Suppressor macrophage treated with lipopolysaccharide for 1 hour (primary cell): Measurements from ENCODE around the gene LGALS1.

Experiments
- DNase-seq, 3 donors: peaks; one replicate each; pipeline ENCODE4 v3.0.0-alpha.2; 2020 to 2022

The LGALS1 gene

DNA sequence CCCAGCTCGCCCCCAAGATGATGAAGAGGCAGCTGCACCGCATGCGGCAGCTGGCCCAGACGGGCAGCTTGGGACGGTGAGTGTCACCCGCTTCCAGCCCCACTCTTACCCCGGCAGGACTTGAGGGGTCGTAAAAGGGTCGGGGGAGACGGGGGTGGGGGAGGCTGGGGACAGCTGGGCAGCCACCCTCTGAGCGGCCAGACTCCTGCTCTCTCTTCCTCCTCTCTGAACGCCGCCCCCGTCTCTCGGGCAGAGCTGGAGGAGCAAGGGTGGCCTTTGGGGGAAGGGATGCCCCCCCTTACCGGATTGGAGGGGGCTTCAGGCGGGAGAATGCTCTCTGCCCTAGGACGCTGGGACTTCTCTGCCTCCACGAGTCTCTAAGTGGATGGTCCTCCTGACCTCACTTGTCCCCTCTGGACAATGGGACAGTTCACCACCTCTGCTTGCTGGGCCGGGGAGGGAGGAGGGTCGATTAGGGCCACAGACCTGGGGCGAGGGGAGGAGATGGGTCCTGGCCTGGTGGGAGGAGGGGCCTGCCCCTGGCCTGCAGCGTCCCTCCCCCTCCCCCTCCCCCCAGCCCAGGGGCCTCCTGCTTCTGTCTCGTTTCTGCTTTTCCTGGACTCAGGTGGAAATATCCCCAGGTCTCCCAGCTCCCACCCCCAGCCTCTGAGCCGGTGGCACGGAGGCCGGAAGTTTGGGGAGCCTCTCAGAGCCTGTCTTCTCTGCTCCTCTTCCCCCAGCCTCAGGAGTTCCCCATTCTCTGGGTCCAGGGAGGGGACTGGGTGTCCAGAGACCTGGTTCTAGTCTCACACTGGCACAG lies 35.5 kb upstream of the LGALS1 start:
- peak; percentile 55 to 73 (median 62) for DNase-seq

GRCh38 chr22:37640591-37641560 lies 34.6 kb upstream of the LGALS1 start:
- peak in 2 of 3 donors; percentile 41 to 56 for DNase-seq

DNA sequence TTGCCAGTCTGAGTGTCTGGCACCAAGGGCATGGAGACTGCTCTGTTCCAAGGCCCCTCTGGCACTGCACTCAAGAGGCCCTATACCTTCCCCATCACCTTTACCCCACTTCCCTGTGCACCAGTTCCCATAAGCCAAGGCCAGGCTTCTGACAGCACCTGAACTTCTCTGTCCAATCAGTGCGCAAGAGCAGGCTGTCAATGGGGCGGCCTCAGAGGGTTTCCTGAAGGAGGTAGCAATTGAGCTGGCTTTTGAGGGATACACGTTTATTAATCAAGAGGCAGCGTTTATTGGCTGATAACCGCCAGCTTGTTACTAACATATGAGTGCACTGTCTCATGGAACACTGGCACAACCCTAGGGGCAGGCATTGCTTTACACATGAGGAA lies 33.9 kb upstream of the LGALS1 start:
- no peak for DNase-seq

DNA sequence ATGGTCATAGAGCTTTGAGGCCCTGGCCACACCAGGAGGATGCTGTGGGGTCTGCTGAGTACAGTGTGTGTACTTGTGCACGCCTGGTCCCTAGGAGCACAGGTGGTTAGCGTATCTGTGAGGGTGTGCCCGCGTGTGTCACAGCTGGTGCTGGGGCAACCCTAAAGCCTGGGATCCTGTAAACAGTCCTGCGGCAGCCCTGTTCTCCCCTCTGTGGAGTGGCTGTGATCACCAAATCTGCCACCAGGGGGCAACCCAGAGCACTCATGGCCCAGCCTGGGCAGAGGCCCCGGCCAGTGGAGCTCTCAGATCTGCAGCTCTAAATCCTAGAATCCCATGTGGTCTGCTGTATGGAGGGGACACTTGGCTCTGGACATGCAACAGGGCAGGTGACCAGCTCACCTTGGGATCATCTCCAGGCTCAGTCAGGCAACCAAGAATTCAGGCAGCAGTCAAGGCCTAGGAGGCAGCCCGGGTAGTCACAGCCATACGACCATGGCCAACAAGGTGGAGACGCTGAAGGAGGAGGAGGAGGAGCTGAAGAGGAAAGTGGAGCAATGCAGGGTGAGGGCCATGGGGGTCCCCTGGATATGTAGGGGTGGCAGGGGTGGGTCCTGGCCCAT lies 32.1 kb upstream of the LGALS1 start:
- peak; percentile 82 to 92 (median 91) for DNase-seq

- no peak for DNase-seq
These were observed 28.1 kb upstream of the LGALS1 start for GRCh38 chr22:37647317-37647716.

GRCh38 chr22:37647928-37648327 lies 27.5 kb upstream of the LGALS1 start:
- no peak for DNase-seq

DNA sequence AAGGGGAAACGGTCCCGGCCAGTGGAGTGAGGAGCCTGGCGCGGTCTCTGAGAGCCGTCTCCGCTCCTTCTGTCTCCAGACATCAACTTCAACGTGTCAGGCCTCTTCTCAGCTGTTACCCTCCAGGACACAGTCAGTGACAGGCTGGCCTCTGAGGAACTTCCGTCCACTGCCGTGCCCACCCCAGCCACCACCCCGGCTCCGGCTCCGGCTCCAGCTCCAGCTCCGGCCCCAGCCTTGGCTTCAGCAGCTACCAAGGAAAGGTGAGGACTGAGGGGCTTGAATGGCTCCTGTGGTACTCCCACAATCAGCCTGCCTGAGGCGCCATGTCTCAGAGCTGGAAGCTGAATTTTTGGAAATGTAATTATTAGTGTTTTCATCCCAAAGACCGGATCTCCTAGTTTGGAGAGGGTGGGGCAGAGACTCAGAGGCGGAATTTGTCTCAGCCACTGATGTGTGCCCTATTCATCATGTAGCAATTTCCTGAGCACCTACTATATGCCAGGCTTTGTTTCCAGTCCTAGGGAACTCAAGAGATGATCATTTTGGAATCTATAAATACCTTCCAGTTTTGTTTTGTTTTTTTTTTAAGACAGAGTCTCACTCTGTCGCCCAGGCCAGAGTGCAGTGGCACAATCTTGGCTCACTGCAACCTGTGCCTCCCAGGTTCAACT lies 24.8 kb upstream of the LGALS1 start:
- DNase-seq = no peak

DNA sequence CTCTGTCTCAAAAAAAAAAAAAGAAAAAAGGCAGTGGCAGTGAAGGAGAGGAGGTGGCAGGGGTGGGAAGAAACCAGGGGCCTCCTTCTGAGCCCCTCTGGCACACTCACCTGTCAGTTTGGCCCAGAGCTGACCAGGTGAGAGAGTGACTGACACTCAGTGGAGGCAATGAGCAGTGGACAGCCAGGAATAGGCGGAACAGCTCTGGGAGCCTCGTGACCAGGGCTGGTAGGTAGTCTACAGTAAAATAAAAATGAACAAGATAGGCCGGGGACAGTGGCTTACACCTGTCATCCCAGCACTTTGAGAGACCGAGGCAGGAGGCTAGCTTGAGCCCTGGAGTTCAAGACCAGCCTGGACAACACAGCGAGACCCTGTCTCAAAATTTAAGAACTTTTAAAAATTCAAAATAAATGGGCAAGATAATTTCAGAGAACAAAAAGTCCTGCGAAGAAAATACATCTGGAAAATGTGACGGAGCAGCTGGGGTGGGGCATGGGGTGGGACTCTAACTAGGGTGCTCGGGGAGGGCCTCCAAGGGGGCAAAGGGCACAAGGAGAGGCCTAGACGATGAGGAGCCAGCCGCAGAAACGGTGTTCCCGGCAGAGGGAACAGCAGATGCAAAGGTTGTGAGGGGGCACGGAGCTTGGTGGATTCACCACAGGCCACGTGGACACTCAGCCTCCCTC lies 20.7 kb upstream of the LGALS1 start:
- DNase-seq = no peak

- no peak for DNase-seq
These were observed 20.2 kb upstream of the LGALS1 start for GRCh38 chr22:37655252-37655563.

DNA sequence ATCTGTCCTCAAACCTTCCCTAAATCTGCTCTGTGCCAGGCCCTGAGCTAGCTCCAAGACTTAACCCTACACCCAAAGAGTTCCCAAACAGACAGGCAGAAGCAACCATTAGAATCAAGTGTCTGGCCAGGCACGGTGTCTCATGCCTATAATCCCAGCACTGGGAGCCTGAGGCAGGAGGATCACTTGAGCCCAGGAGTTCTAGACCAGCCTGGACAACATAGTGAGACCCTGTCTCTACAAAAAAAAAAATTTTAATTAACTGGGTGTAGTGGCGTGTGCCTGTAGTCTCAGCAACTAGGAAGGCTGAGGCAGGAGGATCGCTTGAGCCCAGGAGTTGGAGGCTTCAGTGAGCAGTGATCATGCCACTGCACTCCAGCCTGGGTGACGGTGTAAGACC lies 18.9 kb upstream of the LGALS1 start:
- peak in 1 of 3 donors; percentile 16 for DNase-seq

DNA sequence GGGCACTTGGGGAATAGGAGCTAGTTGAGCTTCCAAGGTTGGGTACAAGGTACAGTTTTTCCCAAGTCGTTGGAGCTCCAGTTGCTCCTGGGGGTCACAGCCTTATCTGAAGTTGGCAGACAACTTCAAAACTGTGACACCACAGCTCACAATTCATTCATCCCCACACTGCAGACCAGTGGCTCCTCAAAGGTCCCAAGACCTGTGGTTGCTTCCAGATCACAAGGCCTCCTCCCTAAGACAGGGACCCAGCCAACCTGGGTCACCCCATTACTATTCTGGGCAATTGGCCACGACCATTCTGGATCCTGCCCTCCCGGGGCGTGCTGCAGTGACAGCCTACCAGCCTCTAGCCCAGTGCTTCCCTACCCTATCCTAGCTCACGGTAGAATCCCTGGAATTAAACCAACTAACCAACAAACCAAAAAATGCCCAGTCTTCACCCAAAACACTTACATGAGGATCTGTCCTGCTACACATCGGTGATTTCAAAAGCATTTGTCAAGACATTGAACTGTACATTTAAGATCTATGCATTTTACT lies 17.8 kb upstream of the LGALS1 start:
- DNase-seq = no peak

DNA sequence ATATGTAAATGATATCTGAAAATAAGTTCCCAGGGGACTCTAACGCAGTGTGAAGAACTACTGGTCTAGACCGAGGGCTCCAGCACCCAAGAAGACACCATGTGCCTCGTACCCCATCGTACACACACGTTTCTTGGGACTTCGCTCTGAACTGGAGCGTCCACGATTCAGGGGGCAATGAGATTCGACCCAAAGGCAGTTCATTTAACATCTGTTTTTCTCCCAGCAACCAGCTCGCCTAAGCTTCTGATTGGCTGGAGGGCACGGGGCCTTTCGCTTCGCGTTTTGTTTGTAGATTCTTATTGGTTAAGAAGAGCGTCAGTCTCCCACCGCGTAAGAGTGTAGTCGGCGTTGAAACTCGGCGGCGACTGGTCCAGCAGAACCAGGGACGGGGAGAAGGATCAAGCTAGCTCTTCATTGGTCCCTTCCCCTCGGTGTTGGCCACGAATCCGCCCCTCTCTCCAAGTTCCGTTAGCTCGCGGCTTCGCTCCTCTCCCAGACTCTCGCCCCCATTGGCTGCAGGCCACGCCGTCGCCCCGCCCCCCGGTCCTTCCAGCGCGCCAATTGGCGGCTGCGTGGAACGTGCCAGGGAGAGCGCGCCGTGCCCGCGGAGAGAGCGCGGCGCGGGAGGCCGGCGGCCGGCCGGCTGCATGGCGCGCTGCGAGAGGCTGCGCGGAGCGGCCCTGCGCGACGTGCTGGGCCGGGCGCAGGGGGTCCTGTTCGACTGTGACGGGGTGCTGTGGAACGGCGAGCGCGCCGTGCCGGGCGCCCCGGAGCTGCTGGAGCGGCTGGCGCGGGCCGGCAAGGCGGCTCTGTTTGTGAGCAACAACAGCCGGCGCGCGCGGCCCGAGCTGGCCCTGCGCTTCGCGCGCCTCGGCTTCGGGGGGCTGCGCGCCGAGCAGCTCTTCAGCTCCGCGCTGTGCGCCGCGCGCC lies 17.0 kb upstream of the LGALS1 start, which contains the start of gene PDXP:
Gene PDXP, plus strand, starts transcription at position 591 of the 933 bp plus-strand sequence. Its CDS starts 60 bp downstream, at position 651.
- peak; percentile 99 to 100 (median 99) for DNase-seq

- DNase-seq = peak; percentile 27 to 63 (median 33)
These were observed 16.2 kb upstream of the LGALS1 start for GRCh38 chr22:37659066-37659896.

- no peak for DNase-seq
These were observed 15.3 kb upstream of the LGALS1 start for GRCh38 chr22:37659897-37660708.

- DNase-seq = peak in 1 of 3 donors; percentile 17
These were observed 14.8 kb upstream of the LGALS1 start for GRCh38 chr22:37660709-37661045.

DNA sequence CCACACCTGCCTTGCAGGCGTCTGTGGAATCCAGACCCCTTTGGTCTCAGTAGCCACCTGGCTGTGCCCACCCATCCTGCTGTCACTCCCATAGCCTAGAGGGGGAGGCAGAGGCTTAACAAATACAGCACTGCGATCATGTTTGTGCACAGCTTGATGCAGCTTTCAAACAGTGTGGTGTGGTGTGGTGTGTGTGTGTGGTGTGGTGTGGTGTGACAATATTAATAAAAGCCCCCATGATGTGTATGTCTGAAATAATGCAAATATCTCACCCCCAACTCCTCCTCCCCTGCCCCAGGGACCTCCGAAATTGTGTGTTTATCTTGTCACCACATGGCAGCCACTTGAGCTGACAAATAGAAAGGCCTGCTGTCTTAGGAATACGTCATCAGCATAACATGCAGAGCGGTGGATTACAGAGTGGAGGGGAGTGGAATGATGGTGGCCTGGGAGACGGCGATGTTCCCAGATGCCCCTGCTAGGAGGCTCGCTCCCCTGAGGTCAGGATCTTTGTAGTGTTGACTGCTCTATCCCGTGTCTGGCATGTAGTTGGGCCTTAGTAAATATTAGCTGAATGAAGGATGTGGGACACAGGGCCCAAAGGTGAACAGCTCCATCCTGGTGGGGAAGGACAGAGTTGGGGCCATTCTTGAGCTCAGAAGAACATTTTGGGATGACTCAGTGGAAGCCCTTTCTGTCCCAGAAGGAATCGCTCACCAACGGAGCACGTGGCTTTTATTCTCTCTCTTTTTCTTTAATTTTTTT lies 14.1 kb upstream of the LGALS1 start:
- DNase-seq = peak in 2 of 3 donors; percentile 41 to 48

GRCh38 chr22:37662039-37662438 lies 13.4 kb upstream of the LGALS1 start:
- DNase-seq = peak; percentile 58 to 68 (median 66)
